ENCODE data around the gene SUN3. TPM values are rescaled to one million over a fixed set of nuclear protein-coding genes. Genes with fewer than 3 reads are reported as not detected.

SUN3 gene
- total RNA-seq, 2 donors from 2014 or later, result not detected

DNA sequence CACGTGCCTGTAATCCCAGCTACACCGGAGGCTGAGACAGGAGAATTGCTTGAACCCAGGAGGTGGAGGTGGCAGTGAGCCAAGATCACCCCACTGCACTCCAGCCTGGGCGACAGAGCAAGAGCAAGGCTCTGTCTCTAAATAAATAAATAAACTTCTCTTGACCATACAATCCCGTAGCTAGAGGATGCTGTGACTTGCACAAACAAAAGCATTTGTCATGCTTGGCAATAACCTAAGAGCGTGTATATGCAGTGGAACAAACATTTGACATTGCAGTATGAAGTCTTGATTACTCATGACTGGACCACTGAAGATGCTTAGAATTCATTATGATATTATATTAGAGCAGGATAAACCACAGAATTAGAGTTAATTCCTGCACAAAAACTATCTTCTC is 5.0 kb upstream of the SUN3 start:
- Mint-ChIP-seq H3K4me1 (peaks cover 20% of the 10 kb centered on the region), H3K36me3 (ENCODE audit: low read depth) (no peaks in the 10 kb centered on the region), H3K27ac (no peak overlapping the region), H3K9me3 (no peaks in the 10 kb centered on the region), H3K4me3 (no peak overlapping the region), H3K27me3 (ENCODE audit: insufficient read depth) (peaks cover 46% of the 10 kb centered on the region)
- Histone ChIP-seq H3K9ac (ENCODE audit: extremely low read depth, low read length, poor library complexity, severe bottlenecking) (no peak overlapping the region), H3K9me3 (ENCODE audit: control insufficient read depth, low read length) (no peaks in the 10 kb centered on the region), H3K4me1 (ENCODE audit: control insufficient read depth, insufficient read depth, low read length) (peaks cover 6% of the 10 kb centered on the region), H3K27ac (ENCODE audit: low read depth, low read length) (no peak overlapping the region), H3K4me3 (ENCODE audit: low read length) (no peak overlapping the region), H3K27me3 (ENCODE audit: control insufficient read depth, insufficient read depth, low read length, poor library complexity, severe bottlenecking) (peaks cover 41% of the 10 kb centered on the region), H3K36me3 (ENCODE audit: control insufficient read depth, insufficient read depth, low read length) (no peaks in the 10 kb centered on the region)
- TF ChIP-seq, protein P1, sequence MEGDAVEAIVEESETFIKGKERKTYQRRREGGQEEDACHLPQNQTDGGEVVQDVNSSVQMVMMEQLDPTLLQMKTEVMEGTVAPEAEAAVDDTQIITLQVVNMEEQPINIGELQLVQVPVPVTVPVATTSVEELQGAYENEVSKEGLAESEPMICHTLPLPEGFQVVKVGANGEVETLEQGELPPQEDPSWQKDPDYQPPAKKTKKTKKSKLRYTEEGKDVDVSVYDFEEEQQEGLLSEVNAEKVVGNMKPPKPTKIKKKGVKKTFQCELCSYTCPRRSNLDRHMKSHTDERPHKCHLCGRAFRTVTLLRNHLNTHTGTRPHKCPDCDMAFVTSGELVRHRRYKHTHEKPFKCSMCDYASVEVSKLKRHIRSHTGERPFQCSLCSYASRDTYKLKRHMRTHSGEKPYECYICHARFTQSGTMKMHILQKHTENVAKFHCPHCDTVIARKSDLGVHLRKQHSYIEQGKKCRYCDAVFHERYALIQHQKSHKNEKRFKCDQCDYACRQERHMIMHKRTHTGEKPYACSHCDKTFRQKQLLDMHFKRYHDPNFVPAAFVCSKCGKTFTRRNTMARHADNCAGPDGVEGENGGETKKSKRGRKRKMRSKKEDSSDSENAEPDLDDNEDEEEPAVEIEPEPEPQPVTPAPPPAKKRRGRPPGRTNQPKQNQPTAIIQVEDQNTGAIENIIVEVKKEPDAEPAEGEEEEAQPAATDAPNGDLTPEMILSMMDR (conservative IDR thresholded peaks at IDR 0.05), result no peak
- WGBS, 2 experiments (ENCODE audit: insufficient coverage in 1 of 2, insufficient read length in 1 of 2), result 87 to 89% methylated on average over 4 to 5 of the region's 5 CpGs
- no peak for DNase-seq

DNA sequence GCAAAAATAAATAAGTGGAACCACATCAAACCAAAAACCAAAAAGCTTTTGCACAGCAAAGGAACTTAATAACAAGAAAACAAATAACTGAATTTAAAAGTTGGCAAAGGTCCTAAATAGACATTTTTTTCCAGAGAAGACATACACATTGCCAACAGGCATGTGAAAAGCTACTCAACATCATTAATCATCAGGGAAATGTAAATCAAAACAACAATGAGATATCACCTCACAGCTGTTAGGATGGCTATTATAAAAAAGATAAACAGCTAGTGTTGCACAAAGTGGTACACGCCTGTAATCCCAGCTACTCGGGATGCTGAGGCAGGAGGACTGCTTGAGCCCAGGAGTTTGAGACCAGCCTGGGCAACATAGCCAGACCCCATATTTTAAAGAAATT is 2.2 kb upstream of the SUN3 start:
- Mint-ChIP-seq H3K9me3 (no peaks in the 10 kb centered on the region), H3K27me3 (ENCODE audit: insufficient read depth) (peaks cover 33% of the 10 kb centered on the region), H3K4me3 (no peak overlapping the region), H3K27ac (no peak overlapping the region), H3K36me3 (ENCODE audit: low read depth) (no peaks in the 10 kb centered on the region), H3K4me1 (peaks cover 14% of the 10 kb centered on the region)
- 95 to 100% methylated on average over 2 of the region's 2 CpGs for WGBS, 2 experiments (ENCODE audit: insufficient coverage in 1 of 2, insufficient read length in 1 of 2)
- no peak for DNase-seq
- Histone ChIP-seq H3K27ac (ENCODE audit: low read depth, low read length) (no peak overlapping the region), H3K9me3 (ENCODE audit: control insufficient read depth, low read length) (no peaks in the 10 kb centered on the region), H3K4me1 (ENCODE audit: control insufficient read depth, insufficient read depth, low read length) (peaks cover 2% of the 10 kb centered on the region), H3K4me3 (ENCODE audit: low read length) (no peak overlapping the region), H3K27me3 (ENCODE audit: control insufficient read depth, insufficient read depth, low read length, poor library complexity, severe bottlenecking) (peaks cover 28% of the 10 kb centered on the region), H3K9ac (ENCODE audit: extremely low read depth, low read length, poor library complexity, severe bottlenecking) (no peak overlapping the region), H3K36me3 (ENCODE audit: control insufficient read depth, insufficient read depth, low read length) (no peaks in the 10 kb centered on the region)
- TF ChIP-seq, protein P1 (conservative IDR thresholded peaks at IDR 0.05), result no peak

DNA sequence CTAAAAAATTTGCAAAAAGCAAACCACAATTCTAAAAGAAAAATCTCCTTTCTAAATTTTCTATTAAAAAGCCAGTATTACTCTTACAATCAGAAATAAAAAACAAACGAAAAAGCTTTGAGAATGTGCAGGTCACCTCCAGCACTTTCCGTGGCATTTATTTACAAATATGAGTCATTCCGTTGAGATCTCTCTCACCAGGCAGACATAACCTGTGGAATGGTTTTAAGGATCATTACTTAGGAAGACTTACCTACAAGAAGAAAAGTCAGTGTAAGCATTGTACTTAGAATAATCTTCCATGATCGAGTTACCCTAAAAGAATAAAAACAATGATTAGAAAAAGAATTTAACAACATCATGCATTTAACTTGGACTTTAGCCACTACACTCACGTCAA is 3.3 kb downstream of the SUN3 start:
- peaks cover 10% of the 10 kb centered on the region for H3K9me3 ChIP-seq (ENCODE audit: control insufficient read depth, low read length)
- peaks cover 7% of the 10 kb centered on the region for H3K9me3 Mint-ChIP-seq
- no peaks in the 10 kb centered on the region for H3K27me3 Mint-ChIP-seq (ENCODE audit: insufficient read depth)
- DNase-seq, result no peak
- 88% methylated on average over 3 to 5 of the region's 5 CpGs for WGBS, 2 experiments (ENCODE audit: insufficient coverage in 1 of 2, insufficient read length in 1 of 2)
- H3K36me3 ChIP-seq (ENCODE audit: control insufficient read depth, insufficient read depth, low read length), result no peaks in the 10 kb centered on the region
- H3K4me1 ChIP-seq (ENCODE audit: control insufficient read depth, insufficient read depth, low read length), result peaks cover 2% of the 10 kb centered on the region
- H3K27ac Mint-ChIP-seq, result no peak overlapping the region
- H3K9ac ChIP-seq (ENCODE audit: extremely low read depth, low read length, poor library complexity, severe bottlenecking), result no peak overlapping the region
- no peak overlapping the region for H3K4me3 Mint-ChIP-seq
- H3K4me1 Mint-ChIP-seq, result peaks cover 20% of the 10 kb centered on the region
- no peaks in the 10 kb centered on the region for H3K27me3 ChIP-seq (ENCODE audit: control insufficient read depth, insufficient read depth, low read length, poor library complexity, severe bottlenecking)
- no peak overlapping the region for H3K27ac ChIP-seq (ENCODE audit: low read depth, low read length)
- TF ChIP-seq, protein P1 (conservative IDR thresholded peaks at IDR 0.05), result no peak
- no peak overlapping the region for H3K4me3 ChIP-seq (ENCODE audit: low read length)
- no peaks in the 10 kb centered on the region for H3K36me3 Mint-ChIP-seq (ENCODE audit: low read depth)
